WTC11 (cell line): ENCODE measurements around the gene ALOX12.

Experiments
- AFF4 ChIP-seq: sonication (generic); formaldehyde crosslinking; IDR thresholded peaks from 2 replicates; pipeline ENCODE4 v1.8.1; 2023; ENCODE audit warnings: mild to moderate bottlenecking, missing genetic modification reagents, borderline replicate concordance
- CTCF ChIP-seq: fragments of 200-600 bp; IDR thresholded peaks from 2 replicates; pipeline ENCODE4 v1.8.0; 2022; ENCODE audit warnings: antibody characterized with exemption
- RORB ChIP-seq: fragments of 250-450 bp; sonication (Bioruptor Pico); IDR thresholded peaks from 2 replicates; pipeline ENCODE4 v1.9.0; 2021; ENCODE audit warnings: mild to moderate bottlenecking
- SP1 ChIP-seq: sonication (generic); formaldehyde crosslinking; conservative IDR thresholded peaks from 2 replicates; pipeline ENCODE4 v1.8.1; 2022; ENCODE audit warnings: missing genetic modification reagents
- USF2 ChIP-seq: sonication (generic); formaldehyde crosslinking; IDR thresholded peaks from 2 replicates; pipeline ENCODE4 v1.8.1; 2023; ENCODE audit warnings: mild to moderate bottlenecking, missing genetic modification reagents, moderate library complexity

- no peak for TF ChIP-seq USF2
- no peak for TF ChIP-seq AFF4 (CRISPR knock-in tag)
- no peak for TF ChIP-seq RORB (CRISPR knock-in tag)
- no peak; the same call in 1 of the 2 replicates for TF ChIP-seq SP1
- TF ChIP-seq CTCF, result no peak
Measured at GRCh38 chr17:7023576-7024401, 27.9 kb downstream of the ALOX12 start.
